NCI-H1105 treated with DMSO at 0.1 percent for 48 hours (cell line): ENCODE results near the gene PARVB.

Source experiments
- DNase-seq: peaks from one replicate; lab custom pipeline; 2025; lab: John Stamatoyannopoulos, UW

PARVB gene

GRCh38 chr22:44136786-44137185, 112.7 kb downstream of the PARVB start:
- no peak for DNase-seq

DNA sequence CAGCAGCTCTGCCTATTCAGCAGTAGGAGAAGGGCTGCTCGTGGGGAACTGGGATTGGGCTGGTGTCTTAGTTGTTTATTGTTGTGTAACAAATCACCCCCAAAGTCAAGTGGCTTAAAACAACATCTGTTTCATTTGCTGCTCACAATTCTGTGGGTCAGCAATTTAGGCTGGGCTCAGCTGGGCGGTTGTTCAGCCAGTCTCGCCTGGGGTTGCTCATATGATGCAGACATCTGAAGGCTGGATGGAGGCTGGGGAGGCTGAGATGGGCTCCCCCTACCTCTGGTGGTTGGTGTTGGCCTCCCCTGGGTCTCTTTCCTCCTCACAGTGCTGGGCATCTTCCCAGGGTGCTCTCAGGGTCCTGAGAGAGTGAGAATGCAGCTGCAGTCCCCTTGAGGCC, 113.3 kb downstream of the PARVB start:
- DNase-seq, result no peak

DNA sequence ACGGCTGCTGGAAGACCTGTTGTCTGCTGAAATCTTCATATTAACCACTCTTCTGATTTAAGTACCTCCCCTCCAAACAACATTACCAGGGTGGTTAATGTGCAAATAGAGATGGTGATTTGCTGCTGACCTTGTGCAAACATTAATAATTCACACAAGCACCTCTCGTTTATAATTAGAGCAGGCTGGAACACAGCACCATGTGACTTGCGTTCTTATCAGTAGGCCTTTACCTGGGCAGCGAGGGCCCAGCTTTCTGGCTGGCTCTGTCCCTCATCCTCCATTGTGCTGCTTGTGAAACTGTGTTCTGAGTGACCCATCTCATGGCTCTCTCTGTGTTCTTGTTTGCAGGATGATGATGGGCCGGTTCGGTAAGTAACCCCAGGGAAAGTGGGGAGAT, 115.7 kb downstream of the PARVB start:
- DNase-seq, result peak; percentile 48

DNA sequence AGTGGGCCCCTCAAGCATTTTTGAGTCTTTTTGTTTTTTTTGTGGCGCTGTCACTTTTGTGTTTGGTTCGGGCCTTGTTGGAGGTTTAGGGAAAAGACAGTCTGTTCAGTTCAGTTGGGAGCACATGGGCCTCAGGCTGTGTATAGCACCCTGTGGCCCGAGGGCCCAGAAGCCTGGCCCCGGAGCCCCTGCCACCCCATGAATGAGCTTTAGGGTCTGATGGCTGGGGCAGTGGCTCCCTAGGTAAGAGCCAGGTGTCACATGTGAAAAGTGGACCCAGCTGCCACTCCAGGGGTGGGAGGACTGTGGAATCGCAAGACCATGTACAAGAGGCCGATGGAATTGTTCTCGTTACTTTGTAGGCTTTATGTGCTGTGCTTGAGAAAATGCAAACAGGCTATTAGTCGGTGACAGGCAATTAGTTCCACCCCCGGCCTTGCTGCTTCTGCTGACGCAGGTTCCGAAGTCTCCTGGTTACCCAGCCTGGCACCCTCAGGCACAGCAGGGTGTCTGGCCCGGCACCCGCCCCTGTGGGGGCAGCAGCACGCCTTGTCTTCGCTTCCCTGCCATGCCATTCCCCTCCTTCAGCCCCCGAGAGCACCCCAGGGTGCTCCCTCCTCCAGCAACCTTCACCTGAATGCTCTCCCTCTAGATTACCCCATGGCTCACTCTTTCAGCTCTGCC, 118.5 kb downstream of the PARVB start:
- no peak for DNase-seq

- no peak for DNase-seq
Measured at GRCh38 chr22:44143105-44143474, 119.0 kb downstream of the PARVB start.

DNA sequence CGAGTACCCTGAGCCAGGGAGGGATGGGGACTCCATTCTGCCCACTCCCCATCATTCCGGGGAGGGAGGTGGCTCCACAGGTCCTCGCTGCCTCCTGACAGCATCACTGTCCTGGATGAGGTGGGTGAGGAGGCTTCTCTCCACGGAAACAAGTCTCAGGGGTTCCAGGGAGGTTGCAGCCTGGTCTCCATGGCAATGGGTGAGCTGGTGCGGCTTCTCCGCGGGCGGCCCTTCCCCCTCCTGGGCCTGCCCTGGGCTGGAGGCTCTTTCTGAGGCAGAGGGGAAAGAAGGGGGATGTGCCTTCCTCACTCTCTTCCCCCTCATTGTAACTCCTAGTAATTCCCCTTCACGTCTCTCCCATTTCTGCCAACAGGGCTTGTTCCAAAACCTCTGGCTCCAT, 119.5 kb downstream of the PARVB start:
- DNase-seq, result no peak

DNA sequence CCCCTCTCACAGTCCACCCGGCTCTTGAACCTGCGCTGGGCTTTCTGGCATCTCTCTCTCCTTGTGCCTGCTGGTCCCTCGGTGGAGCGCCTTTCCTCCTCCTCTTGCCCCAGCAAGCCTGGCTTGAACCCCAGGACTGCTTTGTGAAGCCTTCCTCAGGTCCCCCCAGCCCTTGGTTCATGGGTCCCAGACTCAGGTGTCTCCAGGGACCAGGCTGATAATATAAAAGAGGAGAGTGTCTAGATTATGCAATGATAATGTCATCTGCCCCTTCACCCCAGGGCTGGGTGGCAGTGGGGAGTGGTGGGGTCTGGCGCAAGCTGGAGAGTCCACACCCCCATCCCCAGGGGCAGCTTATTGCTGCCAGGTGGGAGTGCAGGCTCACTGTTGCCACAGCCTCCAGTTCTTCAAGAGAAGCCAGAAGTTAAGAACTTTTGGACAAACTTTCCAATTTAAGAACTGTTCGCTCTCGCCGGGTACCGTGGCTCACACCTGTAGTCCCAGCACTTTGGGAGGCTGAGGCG, 120.0 kb downstream of the PARVB start:
- no peak for DNase-seq

DNA sequence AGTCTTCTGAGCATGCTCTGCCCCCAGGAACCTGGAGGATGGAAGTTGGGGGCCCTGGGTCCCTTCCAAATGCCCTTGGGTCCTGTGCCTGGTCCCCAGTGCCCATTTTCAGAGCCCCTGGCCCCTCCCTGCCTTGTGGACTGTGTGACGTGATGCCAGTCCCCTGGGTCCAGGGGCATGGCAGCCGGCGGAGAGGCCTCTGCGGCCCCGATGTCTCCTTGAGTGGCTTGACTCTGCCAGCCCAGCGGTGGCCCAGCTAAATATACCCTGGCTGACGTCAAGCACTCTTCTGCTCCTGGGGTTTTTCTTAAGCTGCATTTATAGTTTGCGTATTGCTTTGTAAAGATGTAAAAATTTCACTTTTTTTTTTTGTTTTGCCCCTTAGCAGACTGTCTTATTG, 121.4 kb downstream of the PARVB start:
- no peak for DNase-seq

DNA sequence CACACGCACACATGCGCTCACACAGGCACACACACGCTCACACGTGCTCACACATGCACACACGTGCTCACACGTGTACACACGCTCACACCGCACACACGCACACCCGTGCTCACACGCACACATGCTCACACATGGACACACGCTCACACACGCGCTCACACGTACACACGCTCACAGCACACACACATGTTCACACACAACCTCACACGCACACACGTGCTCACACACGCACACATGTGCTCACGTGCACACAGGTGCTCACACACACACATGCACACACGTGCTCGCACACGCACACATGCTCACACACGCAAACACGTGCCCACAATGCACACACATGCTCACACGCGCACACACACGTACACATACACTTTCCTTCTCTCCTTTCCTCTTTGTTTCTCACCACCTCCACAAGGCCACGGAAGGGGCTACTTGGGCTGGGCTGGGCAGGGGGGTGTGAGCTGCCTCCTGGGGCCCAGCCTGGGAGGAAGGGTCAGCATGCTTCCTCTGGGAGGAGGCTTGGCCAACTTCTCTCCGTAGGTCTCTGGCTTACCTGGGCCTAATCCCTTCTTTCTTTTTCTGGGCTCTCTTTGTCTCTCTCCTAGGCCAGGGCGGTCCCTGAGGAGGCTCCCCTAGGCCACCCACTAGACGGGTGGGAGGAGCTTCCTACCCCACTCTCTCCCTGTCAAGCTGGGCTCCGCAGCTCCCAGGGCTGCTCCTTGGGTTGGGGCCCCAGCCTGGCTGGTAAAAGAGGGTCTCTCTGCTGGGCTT, 122.2 kb downstream of the PARVB start:
- no peak for DNase-seq

DNA sequence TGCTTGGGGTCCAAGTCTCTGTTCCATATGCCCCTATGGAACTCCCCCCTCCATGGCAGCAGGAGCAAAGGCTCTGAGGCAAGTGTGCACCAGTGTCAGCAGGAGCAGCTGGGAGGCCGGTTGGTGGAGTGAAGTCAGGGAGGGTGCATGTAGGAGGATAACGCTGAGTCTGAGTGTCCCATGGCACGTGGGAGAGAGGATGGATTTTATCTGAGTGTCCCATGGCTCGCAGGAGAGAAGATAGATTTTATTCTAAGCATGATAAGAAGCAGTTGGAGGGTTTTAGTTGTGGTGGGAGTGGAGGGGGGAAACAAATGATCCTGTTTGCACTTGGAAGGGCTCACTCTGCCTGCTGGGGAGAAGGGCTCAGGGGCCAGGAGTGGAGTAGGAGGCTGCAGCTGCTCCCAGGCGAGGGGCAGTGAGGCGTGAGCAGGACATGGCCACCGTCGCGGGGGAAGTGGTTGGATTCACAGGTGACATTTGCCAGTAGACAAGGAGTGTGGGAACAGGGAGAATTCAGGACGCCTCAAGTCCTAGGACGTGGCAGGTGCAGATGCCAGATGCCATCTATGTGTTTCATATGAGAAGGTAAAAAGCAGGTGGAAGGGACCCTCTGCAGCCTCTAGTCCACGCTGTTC, 123.0 kb downstream of the PARVB start:
- DNase-seq, result no peak

GRCh38 chr22:44147821-44148574, 123.9 kb downstream of the PARVB start:
- no peak for DNase-seq

GRCh38 chr22:44151676-44152075, 127.6 kb downstream of the PARVB start:
- no peak for DNase-seq

GRCh38 chr22:44153710-44154109, 129.6 kb downstream of the PARVB start:
- no peak for DNase-seq

GRCh38 chr22:44154436-44154942, 130.4 kb downstream of the PARVB start:
- no peak for DNase-seq

DNA sequence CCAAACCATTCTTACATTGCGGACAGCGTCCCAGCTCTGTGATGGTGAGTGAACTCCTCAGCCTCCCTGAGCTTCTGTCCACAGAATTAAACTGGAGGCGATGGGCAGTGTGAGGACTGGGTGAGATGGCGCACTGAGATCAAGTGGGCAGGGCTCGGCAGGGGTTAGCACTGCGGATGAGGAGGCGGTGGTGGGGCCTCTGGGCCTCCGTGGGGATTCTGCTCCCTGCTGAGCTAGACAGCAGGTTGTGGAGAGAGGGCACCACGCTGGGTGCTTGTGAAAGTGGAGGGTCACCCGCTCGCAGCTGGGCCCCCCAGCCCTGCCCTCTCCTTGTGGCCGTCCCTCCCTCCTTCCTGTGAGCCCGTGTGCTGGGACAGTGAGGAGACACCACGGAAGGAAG, 131.0 kb downstream of the PARVB start:
- no peak for DNase-seq

DNA sequence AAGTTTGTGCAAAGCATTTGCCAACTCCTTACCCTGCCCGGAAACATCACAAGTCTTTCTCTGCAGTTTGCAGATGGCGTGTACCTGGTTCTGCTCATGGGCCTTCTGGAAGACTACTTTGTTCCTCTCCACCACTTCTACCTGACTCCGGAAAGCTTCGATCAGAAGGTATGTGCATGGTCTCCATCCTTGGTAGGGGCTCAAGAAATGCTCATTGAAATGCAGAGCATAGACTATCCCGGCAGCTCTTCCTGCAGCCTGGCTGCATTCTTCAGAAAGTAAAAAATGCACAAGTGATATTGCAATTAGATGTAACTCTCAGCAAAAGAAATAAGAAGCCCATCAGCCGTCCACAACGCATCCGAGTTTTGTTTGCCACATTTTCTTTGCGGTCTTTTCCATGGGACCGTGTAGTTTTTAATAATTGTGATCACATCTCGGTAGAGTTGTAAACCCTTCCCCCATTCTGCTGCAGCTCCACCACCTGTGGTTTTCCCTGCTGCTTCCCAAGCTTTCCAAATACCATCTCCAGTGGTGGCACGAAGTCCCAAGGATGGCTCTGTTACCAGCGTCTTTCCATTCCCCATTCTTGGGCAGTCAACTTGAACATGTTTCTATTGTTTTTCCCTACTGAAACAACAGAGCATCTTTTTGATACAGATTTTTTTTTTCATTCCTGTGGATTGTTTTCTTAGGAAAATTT, 134.0 kb downstream of the PARVB start:
- no peak for DNase-seq

DNA sequence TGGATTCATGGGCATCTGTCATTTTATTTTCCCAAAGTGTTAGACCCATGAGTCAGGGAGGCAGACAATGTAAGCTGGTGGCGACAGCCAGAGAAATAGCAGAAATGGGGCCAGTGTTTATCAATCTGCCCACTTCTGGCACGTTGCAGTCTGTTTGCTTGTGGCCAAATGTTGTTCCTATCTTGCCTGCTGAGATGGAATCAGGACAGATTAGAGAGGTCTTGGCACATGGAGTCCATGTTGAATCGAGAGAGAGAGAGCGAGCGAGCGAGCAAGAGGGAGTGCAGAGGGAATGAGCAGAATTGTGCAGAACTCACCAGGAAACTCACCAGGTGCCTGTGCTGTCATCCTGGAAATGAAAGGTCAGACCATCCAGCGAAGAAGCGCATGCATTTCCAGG, 134.7 kb downstream of the PARVB start:
- DNase-seq, result no peak

- DNase-seq, result no peak
Measured at GRCh38 chr22:44159221-44159620, 135.1 kb downstream of the PARVB start.

DNA sequence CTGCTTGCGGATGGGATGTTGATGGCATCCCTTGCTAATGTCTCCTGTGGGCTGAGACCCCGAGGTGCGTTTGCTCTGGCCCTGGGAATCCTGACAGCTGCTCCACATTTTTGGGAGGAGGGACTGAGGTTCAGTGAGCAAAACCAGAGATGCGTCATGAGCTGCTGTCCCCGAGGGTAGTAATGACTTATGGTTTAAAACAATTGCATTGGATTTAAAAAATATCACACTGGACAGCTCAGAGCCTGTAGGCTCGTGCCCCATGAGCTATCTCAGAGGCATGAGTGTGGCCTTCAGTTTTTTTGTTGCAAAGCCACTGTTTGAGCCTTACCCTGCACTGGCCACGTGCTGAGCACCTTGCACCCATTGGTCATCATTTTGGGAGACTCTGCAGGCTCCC, 135.7 kb downstream of the PARVB start:
- no peak for DNase-seq

- no peak for DNase-seq
Measured at GRCh38 chr22:44160421-44160820, 136.3 kb downstream of the PARVB start.

DNA sequence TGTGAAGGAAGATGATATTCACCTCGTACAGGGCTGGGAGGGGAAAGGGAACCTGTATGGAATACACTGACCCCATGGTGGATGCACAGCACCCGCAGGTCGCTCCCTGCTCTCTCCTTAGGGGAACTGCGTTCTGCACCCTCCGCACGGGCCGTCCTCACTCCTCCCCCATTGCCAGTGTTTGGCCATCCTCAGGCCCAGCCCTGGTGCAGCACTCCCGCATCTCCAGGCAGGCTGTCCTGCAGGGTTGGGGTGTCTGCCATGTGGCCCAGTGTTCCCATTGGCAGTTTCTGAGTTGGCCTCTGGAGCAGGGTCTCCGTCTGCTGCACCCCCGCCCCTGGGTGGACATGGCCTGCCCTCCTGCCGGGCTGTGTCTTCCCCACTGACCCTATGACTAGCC, 137.6 kb downstream of the PARVB start:
- DNase-seq, result no peak

- DNase-seq, result no peak
Measured at GRCh38 chr22:44162960-44163359, 138.9 kb downstream of the PARVB start.
